Activated CD4-positive, alpha-beta T cell treated with anti-CD3 and anti-CD28 coated beads, Interleukin-2, amount 50 U/mL, for 1 hour (primary cell): ENCODE results near the gene OR4K14.
"Not testable (repeated sequence)": the region's sequence is repeated elsewhere in the genome, so short reads cannot be mapped to it uniquely, and the experiment has no call there.

ENCODE experiments used
- DNase-seq: peaks from one replicate; pipeline ENCODE4 v3.0.0-alpha.2; 2020

Gene OR4K14, protein sequence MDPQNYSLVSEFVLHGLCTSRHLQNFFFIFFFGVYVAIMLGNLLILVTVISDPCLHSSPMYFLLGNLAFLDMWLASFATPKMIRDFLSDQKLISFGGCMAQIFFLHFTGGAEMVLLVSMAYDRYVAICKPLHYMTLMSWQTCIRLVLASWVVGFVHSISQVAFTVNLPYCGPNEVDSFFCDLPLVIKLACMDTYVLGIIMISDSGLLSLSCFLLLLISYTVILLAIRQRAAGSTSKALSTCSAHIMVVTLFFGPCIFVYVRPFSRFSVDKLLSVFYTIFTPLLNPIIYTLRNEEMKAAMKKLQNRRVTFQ

DNA sequence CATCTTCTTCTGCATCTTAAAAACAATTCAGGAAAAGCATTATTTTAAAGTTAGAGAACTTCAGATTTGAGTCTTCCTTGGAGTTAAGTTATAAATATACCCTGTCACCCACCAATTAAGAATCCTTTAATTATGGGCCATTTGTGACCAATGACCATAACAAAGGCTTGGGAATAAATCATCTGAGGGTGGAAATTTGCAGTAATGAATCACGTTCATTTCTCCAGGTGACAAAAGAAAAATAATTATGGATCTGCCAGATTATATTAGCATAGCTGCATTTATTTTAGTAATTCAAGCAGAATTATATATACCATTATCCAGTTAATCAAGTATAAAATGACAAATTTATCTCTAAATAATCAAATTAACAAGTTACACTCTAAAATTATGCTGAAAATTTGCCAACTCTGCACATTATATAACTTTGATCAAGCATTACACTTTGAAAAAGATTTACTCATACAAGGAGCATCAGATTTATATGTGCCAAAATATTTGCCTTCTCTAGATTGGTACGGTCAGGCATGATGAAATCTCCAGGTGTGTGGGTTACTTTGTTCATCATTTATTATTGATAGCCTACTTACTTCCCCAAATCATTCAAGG is at the start of gene OR4K14:
Gene OR4K14, minus strand, starts transcription at position 51 of the 609 bp plus-strand sequence. CDS start 4,114 bp downstream, outside the sequence.
- no peak for DNase-seq

DNA sequence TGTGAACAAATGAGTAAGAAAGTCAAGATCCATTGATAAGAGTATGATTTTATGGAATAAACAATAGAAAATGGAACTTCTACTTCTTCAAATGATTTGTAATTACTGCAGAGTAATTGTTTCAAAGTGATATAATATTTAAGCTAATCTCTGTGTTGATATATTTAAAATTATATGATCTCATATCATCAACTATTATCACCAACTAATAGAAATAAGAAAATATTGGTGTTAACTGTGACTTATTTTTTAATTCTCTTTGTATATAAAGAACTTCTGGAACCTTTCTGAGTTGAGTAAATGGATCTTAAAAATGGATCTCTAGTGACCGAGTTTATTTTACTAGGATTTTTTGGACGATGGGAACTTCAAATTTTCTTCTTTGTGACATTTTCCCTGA is 40.6 kb upstream of the OR4K14 start, which contains the start of gene OR4L1:
Gene OR4L1, plus strand, starts transcription at position 301 of the 400 bp plus-strand sequence. Its CDS starts 0 bp downstream, at position 301.
- no peak for DNase-seq

DNA sequence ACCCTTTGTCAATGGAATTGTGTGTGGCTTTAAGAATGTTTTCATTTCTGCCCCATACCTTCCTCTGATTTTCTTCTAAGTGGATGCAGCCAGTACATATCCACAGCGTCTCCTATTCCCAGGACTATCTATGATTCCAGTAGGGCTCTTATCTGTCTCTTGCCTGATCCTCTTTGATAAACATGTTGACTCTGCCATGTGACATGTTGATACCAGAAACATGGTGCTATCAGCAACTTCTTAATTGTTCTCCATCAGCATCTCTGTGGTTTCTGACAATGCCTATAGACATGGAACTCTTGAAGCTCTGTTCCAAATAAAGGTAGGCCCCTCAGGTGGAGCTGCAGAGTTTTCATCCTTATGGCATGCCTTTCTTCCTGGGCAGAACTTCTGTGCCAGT is 29.1 kb upstream of the OR4K14 start:
- DNase-seq = no peak

DNA sequence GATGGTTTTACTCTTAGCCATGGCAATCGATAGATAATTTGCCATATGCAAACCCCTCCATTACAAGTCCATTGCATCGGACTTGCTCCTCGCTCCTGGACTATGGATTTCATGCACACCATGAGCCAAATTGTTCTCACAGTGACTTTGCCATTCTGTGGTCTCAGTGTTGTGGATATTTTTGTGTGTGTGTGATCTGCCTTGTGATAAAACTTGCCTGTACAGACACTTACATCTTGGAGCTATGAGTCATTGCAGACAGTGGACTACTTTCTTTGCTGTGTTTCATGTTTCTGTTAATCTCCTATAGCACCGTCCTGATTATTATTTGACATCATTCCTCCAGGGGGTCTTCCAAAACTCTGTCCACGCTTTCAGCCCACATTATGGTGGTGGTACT is 25.1 kb upstream of the OR4K14 start:
- no peak for DNase-seq

DNA sequence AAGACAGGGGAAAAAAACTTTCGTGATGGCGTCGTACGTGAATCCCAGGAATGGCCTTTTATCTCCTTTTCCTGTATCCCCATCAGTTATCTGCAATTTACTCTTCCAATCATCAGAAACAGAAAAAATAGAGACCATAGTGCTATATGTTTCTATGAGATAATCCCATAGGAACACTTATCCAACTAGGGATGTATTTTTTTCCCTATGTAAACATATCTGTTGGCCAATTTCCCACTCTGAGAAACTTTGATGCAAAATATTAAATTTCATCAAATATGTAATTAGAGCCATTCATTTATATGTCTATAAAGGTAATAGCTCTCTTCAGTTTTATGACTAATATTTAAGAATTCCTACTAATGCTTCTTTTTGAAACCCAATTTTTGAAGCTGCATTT is 16.8 kb upstream of the OR4K14 start, which contains the start of gene OR4K13:
Gene OR4K13, minus strand, starts transcription at position 101 of the 400 bp plus-strand sequence. CDS start 1,280 bp downstream, outside the sequence.
- no peak for DNase-seq

DNA sequence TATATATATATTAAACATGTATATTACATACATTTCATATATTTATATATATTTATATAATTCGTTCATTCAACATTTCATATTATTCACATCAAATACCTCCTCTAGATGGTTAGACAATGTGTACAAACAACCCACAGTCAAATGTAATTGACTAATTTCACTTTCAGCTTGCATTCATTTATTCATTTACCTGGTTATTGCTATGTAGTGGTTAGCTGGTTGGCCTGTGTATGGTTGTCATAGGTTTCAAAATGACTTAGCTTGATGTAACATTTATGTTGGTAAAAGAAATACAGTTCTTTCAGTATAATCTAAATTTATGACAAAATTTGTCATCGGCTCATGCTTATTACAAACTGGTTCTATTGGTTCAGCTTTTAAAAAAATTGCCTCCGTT is 16.3 kb upstream of the OR4K14 start:
- no peak for DNase-seq

DNA sequence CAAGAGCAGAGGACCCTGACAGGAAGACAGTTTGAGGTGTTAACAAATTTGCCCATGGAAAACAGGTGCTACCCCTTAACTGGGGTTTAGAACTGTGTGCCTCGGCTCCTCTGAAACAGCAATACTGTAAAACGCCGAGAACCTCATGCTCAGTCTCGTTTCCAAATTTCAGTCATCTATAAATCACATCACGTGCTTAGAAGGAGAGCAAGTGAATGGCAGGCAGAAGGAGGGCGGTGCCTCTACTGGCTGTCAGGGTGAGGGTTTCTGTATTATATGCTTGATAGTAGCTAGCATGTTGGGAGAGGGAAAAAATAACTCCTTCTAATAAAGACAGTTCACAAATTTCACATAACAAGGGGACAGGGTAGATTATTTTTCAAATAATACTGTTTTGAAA is 12.0 kb upstream of the OR4K14 start:
- DNase-seq = no peak

DNA sequence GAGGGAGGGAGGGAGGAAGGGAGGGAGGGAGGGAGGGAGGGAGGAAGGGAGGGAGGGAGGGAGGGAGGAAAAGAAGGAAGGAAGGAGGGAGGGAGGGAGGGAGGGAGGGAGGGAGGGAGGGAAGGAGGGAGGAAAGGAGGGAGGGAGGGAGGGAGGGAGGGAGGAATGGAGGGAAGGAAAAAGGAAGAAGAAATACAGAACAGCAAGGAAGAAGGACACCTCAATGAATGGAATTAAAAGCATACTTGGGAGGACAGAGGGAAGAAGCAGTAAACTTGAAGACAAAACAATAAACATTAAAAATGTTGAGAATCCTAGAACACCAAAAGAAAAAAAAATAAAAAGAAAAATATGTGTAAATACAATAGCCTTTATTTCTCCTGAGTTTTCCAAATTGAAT is 11.0 kb downstream of the OR4K14 start:
- no peak for DNase-seq

DNA sequence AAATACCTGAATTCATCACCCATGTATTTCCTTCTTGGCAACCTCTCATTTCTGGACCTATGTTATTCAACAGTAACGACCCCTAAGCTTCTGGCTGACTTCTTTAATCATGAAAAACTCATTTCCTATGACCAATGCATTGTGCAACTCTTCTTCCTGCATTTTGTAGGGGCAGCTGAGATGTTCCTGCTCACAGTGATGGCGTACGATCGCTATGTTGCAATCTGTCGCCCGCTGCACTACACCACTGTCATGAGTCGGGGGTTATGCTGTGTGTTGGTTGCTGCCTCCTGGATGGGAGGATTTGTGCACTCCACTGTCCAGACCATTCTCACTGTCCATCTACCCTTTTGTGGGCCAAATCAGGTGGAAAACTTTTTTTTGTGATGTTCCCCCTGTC is 16.8 kb downstream of the OR4K14 start:
- no peak for DNase-seq

DNA sequence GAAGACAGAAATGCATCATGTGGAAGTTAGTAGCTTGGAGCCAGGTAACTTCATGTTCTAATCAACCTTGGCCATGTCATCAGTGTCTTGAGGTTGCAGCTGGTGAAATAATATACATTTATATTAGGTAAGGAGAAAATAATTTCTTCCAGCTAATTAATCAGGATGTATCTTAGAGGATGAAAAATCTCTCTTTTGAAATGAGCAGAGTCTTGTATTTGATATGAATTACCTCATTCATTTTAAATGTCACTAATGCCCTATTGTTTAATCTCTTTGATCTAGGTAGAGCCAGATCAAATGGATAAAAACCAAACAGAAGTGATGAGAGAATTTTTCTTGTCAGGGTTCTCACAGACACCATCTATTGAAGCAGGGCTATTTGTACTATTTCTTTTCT is 17.2 kb downstream of the OR4K14 start, which contains the start of gene OR4Q2:
Gene OR4Q2, plus strand, starts transcription at position 301 of the 400 bp plus-strand sequence.
- no peak for DNase-seq

DNA sequence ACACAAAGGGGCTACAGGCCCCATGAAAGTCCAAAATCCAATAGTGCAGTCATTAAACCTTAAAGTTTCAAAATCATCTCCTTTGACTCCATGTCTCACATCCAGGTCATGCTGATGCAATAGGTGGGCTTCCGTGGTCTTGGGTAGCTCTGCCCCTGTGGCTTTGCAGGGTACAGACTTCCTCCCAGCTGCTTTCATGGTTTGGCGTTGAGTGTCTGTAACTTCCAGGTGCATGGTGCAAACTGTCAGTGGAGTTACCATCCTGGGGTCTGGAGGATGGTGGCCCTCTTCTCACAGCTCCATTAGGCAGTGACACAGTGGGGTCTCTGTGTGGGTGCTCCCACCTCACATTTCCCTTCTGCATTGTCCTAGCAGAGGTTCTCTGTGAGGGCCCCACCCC is 25.7 kb downstream of the OR4K14 start:
- no peak for DNase-seq

DNA sequence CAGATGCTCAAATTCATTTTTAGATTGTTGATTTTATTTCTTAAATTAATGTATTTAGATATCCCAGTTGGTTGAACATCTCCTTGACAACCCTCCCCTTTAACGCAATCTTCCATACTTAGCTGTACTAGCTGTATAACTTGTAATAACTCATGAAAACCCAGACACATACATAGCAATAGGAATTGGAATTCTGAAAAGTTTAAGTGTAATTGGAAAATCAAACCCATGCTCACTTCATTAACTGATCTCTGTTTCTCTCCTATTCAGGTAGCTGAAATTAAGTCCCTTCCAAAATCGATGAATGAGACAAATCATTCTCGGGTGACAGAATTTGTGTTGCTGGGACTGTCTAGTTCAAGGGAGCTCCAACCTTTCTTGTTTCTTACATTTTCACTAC is 43.8 kb downstream of the OR4K14 start, which contains the start of gene OR4K15:
Gene OR4K15, plus strand, starts transcription at position 301 of the 400 bp plus-strand sequence. Its CDS starts 0 bp downstream, at position 301.
- no peak for DNase-seq

DNA sequence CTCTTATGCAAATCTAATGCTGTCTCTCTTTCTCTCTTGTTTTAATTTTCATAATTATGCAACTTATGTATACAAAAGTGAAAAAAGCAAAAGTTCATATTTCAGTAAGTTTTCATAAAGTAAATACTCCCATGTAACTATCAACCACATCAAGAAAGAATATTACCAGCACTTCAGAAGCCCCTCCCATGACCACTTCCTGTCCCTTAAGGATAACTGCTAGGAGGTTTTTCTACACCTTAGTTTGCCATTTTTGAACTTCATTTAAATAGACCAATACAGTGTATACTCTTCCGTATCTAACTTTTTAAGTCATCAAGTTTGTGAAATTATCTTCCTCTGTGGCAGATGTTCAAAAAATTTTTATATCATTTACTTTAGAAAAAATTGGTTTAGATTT is 44.3 kb downstream of the OR4K14 start:
- no peak for DNase-seq

DNA sequence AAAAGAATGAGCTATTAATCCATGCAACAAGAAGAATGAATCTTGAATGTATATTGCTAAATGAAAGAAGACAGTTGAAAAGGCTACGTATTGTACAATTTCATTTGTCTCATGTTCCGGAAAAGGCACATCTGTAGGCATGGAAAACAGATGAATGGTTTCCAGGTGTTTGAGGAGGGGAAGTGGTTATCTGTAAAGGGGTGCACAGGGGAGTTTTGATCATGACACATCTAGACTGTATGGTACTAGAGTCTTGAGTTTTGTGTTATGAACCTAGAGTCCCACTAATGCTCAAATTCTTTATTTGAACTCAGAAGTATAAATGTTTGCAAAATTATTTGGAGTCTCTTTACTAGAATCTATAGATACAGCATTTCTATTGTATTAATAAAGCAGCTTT is 49.4 kb downstream of the OR4K14 start:
- DNase-seq = not testable (repeated sequence)
